Iris pigment epithelial cell (primary cell): ENCODE results near the gene TOPORS.

Experiments used
- DNase-seq: peaks from one replicate; pipeline ENCODE4 v3.0.0-alpha.2; 2011; ENCODE audit warnings: low read depth

The TOPORS gene

DNA sequence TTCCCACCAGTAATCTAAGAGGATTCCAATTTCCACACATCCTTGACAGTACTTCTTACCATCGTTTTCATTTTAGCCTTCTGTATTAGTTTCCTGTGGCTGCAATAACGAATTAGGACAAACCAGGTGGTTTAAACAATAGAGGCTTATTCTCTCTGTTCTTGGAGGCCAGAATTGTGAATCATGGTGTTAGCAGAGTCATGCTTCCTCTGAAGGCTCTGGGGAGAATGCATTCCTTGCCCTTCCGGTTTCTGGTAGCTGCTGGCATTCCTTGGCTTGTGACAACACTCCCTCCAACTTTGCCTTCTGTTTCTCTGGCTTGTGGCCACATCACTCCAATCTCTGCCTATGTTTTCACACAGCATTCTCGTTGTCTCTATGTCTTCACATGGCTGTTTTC is 49.9 kb downstream of the TOPORS start:
- DNase-seq, result peak; percentile 94

DNA sequence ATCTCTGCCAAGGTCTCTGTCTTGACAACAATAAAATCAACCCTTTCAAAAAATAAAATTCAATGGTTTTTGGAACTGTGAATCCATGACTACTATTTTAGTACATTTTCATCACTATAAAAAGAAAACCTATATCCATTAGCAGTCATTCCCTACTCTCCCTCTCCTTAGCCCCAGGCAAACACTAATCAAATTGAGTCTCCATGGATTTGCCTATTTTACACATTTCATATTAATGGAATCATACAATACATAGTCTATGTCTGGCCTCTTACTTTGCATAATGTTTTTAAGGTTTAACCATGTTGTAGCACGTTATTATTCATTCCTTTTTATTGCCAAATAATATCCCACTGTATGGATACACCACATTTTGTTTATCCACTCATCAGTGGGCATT is 50.5 kb downstream of the TOPORS start:
- no peak for DNase-seq

DNA sequence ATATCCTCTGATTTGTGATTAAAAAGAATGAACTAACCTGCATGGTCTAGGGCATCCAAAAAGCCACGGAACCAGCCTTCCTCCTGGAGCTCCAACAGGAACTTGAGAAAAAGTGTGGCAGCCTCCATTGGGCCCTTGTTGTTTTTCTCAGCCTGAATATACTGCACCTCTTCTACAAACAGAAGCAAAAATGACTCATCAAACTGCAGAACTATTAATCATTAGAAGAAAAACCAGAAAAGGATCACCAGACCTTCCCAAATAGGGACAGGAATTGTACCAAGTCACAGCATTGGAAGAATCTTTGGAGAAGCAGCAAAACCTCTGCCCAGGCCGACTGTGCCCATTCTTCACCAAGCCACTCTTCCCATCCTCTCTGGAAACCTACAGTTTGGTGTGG is 51.6 kb downstream of the TOPORS start:
- DNase-seq, result peak; percentile 69

DNA sequence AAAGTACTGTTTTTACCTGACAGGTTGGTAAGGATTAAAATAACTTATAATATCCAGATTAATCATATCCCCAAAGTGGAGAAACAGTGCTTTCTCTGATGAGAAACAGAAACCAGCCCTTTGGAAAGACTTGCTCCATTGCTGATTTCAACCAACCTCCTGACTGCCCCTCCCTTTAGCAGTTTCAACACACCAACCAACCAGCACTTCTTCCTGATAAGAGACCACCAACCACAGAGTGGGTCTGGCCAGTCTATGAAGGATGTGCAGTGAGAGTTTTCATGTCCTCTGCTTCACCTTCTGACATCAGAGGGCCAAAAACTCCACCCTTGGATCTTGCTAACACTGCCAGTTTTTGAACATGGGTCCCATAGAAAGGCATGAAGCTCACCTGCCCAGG is 54.5 kb downstream of the TOPORS start:
- DNase-seq, result no peak

DNA sequence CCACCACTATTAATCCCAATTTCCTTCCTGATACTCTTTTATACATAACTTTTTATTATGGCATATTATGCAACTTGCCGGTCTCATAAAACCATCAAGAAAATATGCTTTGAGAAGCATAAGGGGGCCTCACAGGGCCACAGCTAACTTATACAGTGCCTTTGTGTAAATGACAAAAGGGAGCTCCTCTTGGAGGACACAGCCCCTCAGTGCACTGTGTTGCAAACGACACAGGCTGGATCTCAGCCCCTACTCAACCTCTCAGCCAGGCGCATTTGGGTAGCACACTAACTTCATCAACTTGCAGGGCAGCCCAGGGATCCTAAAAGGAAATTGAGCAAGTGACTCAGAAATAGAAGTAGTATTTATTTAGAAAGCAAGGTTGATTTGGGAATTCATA is 61.8 kb downstream of the TOPORS start:
- no peak for DNase-seq
